Measurements from ENCODE around the gene NCOR1. TPM values are rescaled to one million over a fixed set of nuclear protein-coding genes. Genes with fewer than 3 reads are reported as not detected.

The NCOR1 gene
- polyA plus RNA-seq, 2 of the 4 experiments (the other 2 are of a cell fraction) = 65.5 to 190 TPM

DNA sequence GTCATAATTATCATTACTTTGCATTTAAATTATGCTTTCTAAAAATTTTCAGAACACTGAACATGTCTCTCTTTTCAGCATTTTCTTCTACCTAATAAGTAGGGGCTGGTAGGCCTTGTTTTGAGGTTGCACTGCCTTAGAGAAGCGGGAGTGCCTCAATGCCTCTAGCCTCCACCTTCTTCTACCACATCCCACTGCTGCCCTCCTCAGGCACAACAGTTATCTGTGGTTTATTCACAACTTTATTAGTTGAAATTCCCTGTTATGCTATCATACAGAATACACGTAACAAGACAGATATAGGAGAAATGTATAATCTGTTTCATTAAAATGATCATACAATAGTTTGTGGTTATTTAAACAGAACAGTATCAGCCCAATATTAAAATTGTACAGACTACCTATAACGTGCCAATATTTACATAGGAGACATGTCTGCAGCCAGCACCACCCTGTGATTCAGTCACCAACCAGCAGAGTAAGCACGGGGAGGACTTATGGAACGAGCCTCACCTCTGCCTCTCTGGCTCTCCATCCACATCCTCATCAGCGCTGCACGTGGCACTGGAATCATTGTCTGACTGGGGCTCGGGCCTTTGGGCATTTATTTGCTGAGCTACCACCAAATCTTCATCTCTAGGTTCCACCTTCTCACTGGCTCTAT, 114.5 kb downstream of the NCOR1 start (continued):
- TF ChIP-seq, protein P1, sequence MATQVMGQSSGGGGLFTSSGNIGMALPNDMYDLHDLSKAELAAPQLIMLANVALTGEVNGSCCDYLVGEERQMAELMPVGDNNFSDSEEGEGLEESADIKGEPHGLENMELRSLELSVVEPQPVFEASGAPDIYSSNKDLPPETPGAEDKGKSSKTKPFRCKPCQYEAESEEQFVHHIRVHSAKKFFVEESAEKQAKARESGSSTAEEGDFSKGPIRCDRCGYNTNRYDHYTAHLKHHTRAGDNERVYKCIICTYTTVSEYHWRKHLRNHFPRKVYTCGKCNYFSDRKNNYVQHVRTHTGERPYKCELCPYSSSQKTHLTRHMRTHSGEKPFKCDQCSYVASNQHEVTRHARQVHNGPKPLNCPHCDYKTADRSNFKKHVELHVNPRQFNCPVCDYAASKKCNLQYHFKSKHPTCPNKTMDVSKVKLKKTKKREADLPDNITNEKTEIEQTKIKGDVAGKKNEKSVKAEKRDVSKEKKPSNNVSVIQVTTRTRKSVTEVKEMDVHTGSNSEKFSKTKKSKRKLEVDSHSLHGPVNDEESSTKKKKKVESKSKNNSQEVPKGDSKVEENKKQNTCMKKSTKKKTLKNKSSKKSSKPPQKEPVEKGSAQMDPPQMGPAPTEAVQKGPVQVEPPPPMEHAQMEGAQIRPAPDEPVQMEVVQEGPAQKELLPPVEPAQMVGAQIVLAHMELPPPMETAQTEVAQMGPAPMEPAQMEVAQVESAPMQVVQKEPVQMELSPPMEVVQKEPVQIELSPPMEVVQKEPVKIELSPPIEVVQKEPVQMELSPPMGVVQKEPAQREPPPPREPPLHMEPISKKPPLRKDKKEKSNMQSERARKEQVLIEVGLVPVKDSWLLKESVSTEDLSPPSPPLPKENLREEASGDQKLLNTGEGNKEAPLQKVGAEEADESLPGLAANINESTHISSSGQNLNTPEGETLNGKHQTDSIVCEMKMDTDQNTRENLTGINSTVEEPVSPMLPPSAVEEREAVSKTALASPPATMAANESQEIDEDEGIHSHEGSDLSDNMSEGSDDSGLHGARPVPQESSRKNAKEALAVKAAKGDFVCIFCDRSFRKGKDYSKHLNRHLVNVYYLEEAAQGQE (IDR thresholded peaks at IDR 0.05) = no peak
- no peak for TF ChIP-seq NFE2L2 (conservative IDR thresholded peaks at IDR 0.05; ENCODE audit: low read length)
- TF ChIP-seq JUN (IDR thresholded peaks at IDR 0.05) = no peak

DNA sequence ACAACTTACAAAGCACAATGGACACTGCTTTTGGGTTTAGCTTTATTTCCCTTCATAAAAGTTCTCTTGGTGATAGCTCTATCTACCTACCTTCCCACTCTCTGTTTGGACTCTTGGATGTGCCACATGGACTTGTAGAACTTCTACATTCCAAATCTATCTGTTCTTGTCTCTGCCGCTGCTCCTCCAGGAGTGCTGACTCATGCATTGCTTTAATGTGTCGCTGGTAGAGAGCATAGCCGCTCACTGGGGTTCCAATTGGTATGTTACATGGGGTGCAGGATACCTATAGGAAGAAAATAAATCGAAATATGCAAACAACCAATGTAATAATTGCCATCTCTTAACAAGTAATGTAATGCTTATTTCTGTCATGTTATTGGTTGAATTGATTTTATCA, 123.6 kb downstream of the NCOR1 start:
- peak; percentile 54 for FAIRE-seq
- ChIA-PET POLR2A (interaction anchor here (0.7 kb wide), 1 partner anchor 58 kb away, joined by 4 read pairs; no protein-coding TSS in a partner anchor), CTCF (interaction anchor here (1.4 to 1.5 kb wide), 2 partner anchors 10 to 32 kb away, joined by 3 to 4 read pairs; no protein-coding TSS in a partner anchor)
- Histone ChIP-seq H3K4me3 (no peak overlapping the region), H3K9me3 (no peaks in the 10 kb centered on the region), H3K4me1 (peaks cover 5% of the 10 kb centered on the region; the same call in 2 of the 3 replicates), H3K4me2 (no peak overlapping the region), H3K27ac (peak overlapping the region in 1 of 2 experiments; percentile 29; a peak in 1 of 6 replicates)
- DNase-seq (ENCODE audit: low read depth in 1 of 2, low spot score in 1 of 2) = no peak
- 78% methylated on average over 4 of the region's 4 CpGs for WGBS (ENCODE audit: missing lambda C conversion rate)
- no peak for ATAC-seq
- TF ChIP-seq MAFK (IDR thresholded peaks at IDR 0.05; ENCODE audit: partially characterized antibody) (peak; percentile 87), NFE2L2 (conservative IDR thresholded peaks at IDR 0.05; ENCODE audit: low read length) (0 out of 2 replicates have a peak, but pooled peaks have one; percentile 22), TP53 (CRISPR knock-in tag; IDR thresholded peaks at IDR 0.05) (no peak)

DNA sequence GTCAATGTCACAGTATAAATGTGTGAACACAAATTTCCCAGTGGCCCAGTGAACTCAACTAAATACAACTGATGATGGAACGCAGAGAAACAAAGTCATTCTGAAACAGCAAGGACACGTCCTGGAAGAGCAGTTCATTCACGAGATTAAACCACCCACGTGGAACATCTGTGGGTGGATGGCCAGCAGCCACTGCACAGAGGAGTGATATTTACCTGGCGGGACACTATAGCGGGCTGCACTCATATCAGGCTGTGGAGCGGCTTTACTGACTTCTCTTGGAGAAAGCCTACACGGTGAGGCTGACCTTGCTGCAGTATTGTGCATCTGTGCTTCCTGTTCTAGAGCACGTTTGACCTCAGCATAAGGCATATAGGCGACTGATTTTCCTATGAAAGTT, 128.4 kb downstream of the NCOR1 start:
- TF ChIP-seq HOXB13 (CRISPR knock-in tag; IDR thresholded peaks at IDR 0.05; ENCODE audit: low read depth) = no peak
- H3K9me3 ChIP-seq = no peaks in the 10 kb centered on the region
- H3K27ac ChIP-seq = no peak overlapping the region
- FAIRE-seq = no peak
- no peak for ATAC-seq
- 92% methylated on average over 10 of the region's 10 CpGs for WGBS (ENCODE audit: missing lambda C conversion rate)
- CTCF ChIA-PET = interaction anchor here (0.6 kb wide), 1 partner anchor 435 kb away, joined by 4 read pairs; no protein-coding TSS in a partner anchor
- POLR2A ChIA-PET = no interaction called here
- H3K4me3 ChIP-seq = no peak overlapping the region
- no peak overlapping the region for H3K4me2 ChIP-seq
- peaks cover 14% of the 10 kb centered on the region; the same call in 2 of the 3 replicates for H3K4me1 ChIP-seq
- no peak for DNase-seq (ENCODE audit: low read depth in 1 of 2, low spot score in 1 of 2)

DNA sequence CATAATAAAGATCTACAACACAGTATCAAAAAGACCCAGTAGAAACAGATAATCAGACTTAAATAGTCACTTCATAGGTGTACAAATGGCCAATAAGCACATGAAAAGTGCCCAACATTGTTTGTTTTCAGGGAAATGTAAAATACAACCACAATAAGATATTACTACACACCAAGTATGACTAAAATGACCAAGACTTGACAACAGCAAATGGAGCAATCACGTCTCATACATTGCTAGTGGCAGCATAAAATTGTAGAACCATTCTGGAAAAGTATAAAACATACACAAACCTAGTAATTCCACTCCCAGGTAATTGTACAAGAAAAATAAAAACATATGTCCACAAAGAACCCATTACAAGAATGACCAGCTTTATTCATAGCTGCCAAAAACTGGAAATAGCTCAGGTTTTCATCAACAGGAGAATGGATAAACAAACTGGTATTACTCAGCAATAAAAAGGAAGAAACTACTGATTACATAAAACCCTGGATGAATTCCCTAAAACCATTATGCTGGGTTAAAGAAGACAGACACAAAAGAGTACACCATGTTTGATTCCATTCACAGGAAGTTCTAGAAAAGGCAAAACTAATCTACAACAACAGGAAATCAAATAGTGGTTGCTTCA, 130.2 kb downstream of the NCOR1 start:
- POLR2A ChIA-PET = no interaction called here

DNA sequence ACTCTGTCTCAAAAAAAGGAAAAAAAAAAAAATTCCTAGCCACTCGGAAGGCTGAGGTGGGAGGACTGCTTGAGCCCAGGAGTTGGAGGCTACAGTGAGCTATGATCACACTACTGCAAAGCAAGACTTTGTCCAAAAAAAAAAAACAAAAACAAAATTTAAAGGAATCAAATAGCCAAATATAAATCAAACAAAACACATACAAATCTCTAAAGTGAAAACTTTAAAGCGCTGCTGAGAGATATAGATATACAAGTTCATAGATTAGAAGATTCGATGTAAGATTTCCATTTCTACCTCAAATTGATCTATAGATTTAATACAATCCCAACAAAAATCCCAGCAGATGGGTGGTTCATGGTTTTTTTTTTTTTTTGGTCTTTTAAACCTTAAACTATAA, 132.1 kb downstream of the NCOR1 start:
- 93% methylated on average over 3 of the region's 3 CpGs for WGBS (ENCODE audit: missing lambda C conversion rate)
- Histone ChIP-seq H3K9me3 (no peaks in the 10 kb centered on the region), H3K4me3 (no peak overlapping the region), H3K4me2 (no peak overlapping the region), H3K4me1 (peaks cover 11% of the 10 kb centered on the region; the same call in 2 of the 3 replicates), H3K27ac (no peak overlapping the region)
- POLR2A ChIA-PET = no interaction called here
- DNase-seq (ENCODE audit: low read depth in 1 of 2, low spot score in 1 of 2) = no peak
- no peak for FAIRE-seq
- TF ChIP-seq EP300 (IDR thresholded peaks at IDR 0.05) = no peak
- TF ChIP-seq TFCP2L1 (CRISPR knock-in tag; IDR thresholded peaks at IDR 0.05) = no peak
- CTCF ChIA-PET = no interaction called here
- ATAC-seq = no peak

More for the DNA sequence above, 130.2 kb downstream of the NCOR1 start:
- TF ChIP-seq MAFK (IDR thresholded peaks at IDR 0.05; ENCODE audit: partially characterized antibody) = peak; percentile 48
- no peak for TF ChIP-seq HOXB13 (CRISPR knock-in tag; IDR thresholded peaks at IDR 0.05; ENCODE audit: low read depth)
- DNase-seq (ENCODE audit: low read depth in 1 of 2, low spot score in 1 of 2) = no peak
- CTCF ChIA-PET = interaction anchor here (0.9 to 1.2 kb wide), 2 partner anchors 11 to 24 kb away, joined by 3 to 5 read pairs; no protein-coding TSS in a partner anchor
- no peak for FAIRE-seq
- Histone ChIP-seq H3K4me3 (no peak overlapping the region), H3K4me2 (0 out of 3 replicates have a peak overlapping the region, but pooled peaks have one; percentile 14), H3K9me3 (no peaks in the 10 kb centered on the region), H3K27ac (no peak overlapping the region), H3K4me1 (peaks cover 11% of the 10 kb centered on the region; the same call in 2 of the 3 replicates)
- ATAC-seq = no peak
- 93% methylated on average over 1 of the region's 1 CpG for WGBS (ENCODE audit: missing lambda C conversion rate)
